MCF 10A (cell line): ENCODE results near the gene USP11. TPM values are rescaled to one million over a fixed set of nuclear protein-coding genes. Genes with fewer than 3 reads are reported as not detected.

Source experiments
- BruUV-seq: library from RNA; stranded (reverse); fragments of 400-500 nt; replicated peaks from 2 replicates; lab custom pipeline; 2021; lab: Mats Ljungman, UMichigan
- CTCF ChIA-PET: fragments of 300-600 bp; sonication (Branson Sonifier 250); formaldehyde crosslinking; extraction: SDS; loops from one replicate; lab custom pipeline; 2021; ENCODE audit warnings: antibody characterized with exemption, inconsistent platforms; lab: Yijun Ruan, JAX
- POLR2A ChIA-PET: fragments of 300-600, 350-650 bp; sonication (Branson Sonifier 250); formaldehyde crosslinking; extraction: SDS; loops from one replicate; lab custom pipeline; 2020; ENCODE audit warnings: antibody characterized with exemption, inconsistent platforms; lab: Yijun Ruan, JAX
- DNase-seq: peaks from one replicate; pipeline ENCODE4 v3.0.0-alpha.2; 2018; ENCODE audit not compliant: unreplicated experiment
- H3K27ac Mint-ChIP-seq: one replicate; pipeline ENCODE4 v1.8.0; 2022; ENCODE audit warnings: mild to moderate bottlenecking, low read depth, mixed read lengths; ENCODE audit not compliant: unreplicated experiment
- H3K27me3 Mint-ChIP-seq: one replicate; pipeline ENCODE4 v1.8.0; 2022; ENCODE audit warnings: mixed read lengths; ENCODE audit not compliant: insufficient read depth, unreplicated experiment
- H3K36me3 Mint-ChIP-seq: one replicate; pipeline ENCODE4 v1.8.0; 2022; ENCODE audit warnings: mild to moderate bottlenecking, moderate library complexity, mixed read lengths; ENCODE audit not compliant: insufficient read depth, unreplicated experiment
- H3K4me1 Mint-ChIP-seq: one replicate; pipeline ENCODE4 v1.8.0; 2022; ENCODE audit warnings: mixed read lengths; ENCODE audit not compliant: insufficient read depth, unreplicated experiment
- H3K4me3 Mint-ChIP-seq: one replicate; pipeline ENCODE4 v1.8.0; 2022; ENCODE audit warnings: mild to moderate bottlenecking, moderate library complexity, mixed read lengths; ENCODE audit not compliant: unreplicated experiment
- H3K9me3 Mint-ChIP-seq: one replicate; pipeline ENCODE4 v1.8.0; 2022; ENCODE audit warnings: mixed read lengths; ENCODE audit not compliant: unreplicated experiment
- intact Hi-C: fragments of 100-400 bp; cut with micrococcal nuclease; formaldehyde crosslinking; loops from 2 replicates; pipeline ENCODE4 v1.14.1; 2022
- total RNA-seq: library from RNA; stranded (reverse); gene quantifications from 2 replicates; pipeline ENCODE4 v1.2.3, GENCODE V29; 2022
- TF ChIP-seq, protein P1 (sequence below): fragments of 200-600 bp; IDR thresholded peaks from one replicate; pipeline ENCODE4 v1.8.0; 2022; ENCODE audit warnings: antibody characterized with exemption, mild to moderate bottlenecking; ENCODE audit not compliant: unreplicated experiment

USP11 gene
- total RNA-seq, 1 experiment from 2014 or later: 20.3 TPM

DNA sequence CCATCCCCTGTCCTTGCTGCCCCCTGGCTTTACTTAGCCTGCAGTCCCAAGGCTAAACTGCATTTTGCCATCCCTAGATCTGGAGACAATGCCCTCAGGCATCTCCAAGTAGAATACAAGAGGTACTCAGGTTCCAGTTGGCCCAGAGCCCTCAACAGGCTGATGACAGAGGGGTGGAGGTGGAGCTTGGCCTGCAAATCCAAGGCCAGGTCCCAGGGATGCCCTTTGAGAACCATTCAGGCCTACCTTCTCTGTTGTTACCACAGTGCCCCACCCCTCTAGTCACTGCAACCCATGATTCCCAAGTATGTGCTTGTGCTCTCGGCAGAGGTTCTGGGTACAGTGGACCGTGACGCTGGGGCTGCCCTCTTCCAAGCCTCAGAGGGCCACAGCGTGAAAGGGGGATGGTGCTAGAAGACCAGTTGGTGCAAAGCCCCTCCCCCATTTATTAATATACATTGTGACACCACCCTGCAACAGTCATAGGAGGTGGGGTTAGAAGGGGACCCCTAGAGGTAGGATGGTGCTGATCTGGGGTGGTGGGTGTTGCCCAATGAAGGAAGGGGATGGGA lies 45.6 kb upstream of the USP11 start:
- BruUV-seq: no TSS peak
- intact Hi-C loops: no loop called here
- TF ChIP-seq, protein P1, sequence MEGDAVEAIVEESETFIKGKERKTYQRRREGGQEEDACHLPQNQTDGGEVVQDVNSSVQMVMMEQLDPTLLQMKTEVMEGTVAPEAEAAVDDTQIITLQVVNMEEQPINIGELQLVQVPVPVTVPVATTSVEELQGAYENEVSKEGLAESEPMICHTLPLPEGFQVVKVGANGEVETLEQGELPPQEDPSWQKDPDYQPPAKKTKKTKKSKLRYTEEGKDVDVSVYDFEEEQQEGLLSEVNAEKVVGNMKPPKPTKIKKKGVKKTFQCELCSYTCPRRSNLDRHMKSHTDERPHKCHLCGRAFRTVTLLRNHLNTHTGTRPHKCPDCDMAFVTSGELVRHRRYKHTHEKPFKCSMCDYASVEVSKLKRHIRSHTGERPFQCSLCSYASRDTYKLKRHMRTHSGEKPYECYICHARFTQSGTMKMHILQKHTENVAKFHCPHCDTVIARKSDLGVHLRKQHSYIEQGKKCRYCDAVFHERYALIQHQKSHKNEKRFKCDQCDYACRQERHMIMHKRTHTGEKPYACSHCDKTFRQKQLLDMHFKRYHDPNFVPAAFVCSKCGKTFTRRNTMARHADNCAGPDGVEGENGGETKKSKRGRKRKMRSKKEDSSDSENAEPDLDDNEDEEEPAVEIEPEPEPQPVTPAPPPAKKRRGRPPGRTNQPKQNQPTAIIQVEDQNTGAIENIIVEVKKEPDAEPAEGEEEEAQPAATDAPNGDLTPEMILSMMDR: no peak
- ChIA-PET CTCF (interaction anchor here (0.6 kb wide), 1 partner anchor 34 kb away, joined by 3 read pairs; no protein-coding TSS in a partner anchor), POLR2A (interaction anchor here (0.7 to 1.1 kb wide), 2 partner anchors 42 to 65 kb away, joined by 3 read pairs; partner anchors contain the start of genes NDUFB11 and RBM10)
- H3K4me3 Mint-ChIP-seq: no peak overlapping the region
- H3K9me3 Mint-ChIP-seq: no peaks in the 10 kb centered on the region
- peaks cover 48% of the 10 kb centered on the region for H3K27me3 Mint-ChIP-seq
- H3K36me3 Mint-ChIP-seq: peaks cover 37% of the 10 kb centered on the region
- H3K4me1 Mint-ChIP-seq: no peaks in the 10 kb centered on the region
- H3K27ac Mint-ChIP-seq: peak overlapping the region; percentile 32
- peak; percentile 45 for DNase-seq

DNA sequence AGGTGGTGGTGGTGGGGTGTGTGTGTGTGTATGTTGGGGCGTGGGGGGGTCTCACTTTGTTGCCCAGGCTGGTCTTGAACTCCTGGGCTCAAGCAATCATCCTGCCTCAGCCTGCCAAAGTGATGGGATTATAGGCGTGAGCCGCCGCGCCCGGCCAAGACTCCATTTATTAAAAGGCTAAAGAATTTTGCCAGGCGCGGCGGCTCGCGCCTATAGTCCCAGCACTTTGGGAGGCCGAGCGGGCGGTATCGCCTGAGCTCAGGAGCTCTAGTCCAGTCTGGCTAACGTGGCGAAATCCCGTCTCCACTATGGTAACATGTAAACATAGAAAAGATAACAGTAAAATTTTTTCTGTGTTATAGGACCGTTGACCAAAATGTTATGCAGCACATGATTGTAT lies 42.9 kb upstream of the USP11 start:
- TF ChIP-seq, protein P1: no peak
- no peak overlapping the region for H3K4me3 Mint-ChIP-seq

DNA sequence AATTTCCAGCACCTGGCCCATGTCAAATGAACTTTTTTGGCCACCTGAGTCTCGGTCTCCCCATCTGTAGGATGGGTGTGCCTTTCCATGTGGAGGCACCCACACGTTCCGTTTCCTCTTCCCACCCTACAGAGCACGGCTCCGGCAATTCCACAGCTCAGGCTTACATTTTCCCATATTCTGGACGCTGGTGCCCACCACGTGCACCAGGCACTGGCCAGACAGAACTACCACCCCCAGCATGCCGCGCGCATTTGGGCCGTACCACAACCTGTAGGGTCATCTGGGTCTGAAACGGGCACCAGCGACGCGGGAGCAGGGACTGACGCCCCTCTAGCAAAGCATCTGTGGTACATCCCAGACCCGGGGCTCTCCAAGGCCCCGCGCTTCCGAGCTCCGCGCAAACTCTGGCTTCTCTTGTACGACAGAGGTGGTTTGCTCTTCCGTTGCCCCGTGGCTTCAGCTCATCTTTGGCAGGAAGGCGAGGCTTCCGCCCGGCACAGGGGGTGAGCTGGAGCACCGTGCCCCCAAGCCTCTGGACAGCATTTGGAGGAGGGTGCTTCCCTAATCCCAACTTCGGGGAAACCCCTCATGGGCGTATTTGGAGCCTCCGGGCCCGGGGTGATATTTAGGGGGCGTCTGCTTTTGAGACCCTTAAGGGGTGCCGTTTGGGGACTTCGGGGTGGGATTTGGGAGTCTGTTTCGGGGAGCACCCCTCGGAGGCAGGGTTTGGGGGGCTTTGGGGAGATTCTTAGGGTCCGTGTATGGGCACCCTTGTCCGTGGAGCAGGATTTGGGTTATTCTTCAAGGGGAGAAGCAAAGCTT lies 42.2 kb upstream of the USP11 start:
- intact Hi-C loops: loop anchor here (5.0 to 10.0 kb wide), 2 partner anchors 292 to 834 kb away; partner anchors contain the start of gene ZNF41
- no TSS peak for BruUV-seq
- Mint-ChIP-seq H3K27me3 (peaks cover 17% of the 10 kb centered on the region), H3K9me3 (no peaks in the 10 kb centered on the region), H3K27ac (peak overlapping the region; percentile 84), H3K4me1 (peaks cover 11% of the 10 kb centered on the region), H3K36me3 (peaks cover 16% of the 10 kb centered on the region), H3K4me3 (peak overlapping the region; percentile 92)
- DNase-seq: peak; percentile 90
- TF ChIP-seq, protein P1: no peak
- CTCF ChIA-PET: interaction anchor here (0.6 to 3.0 kb wide), 8 partner anchors 13 to 400 kb away, joined by 3 to 14 read pairs (median 6); partner anchors contain the start of genes NDUFB11 and RBM10
- POLR2A ChIA-PET: interaction anchor here (0.5 to 2.7 kb wide), 13 partner anchors 9 to 432 kb away, joined by 3 to 25 read pairs (median 4); partner anchors contain the start of genes CDK16, RBM10, SLC9A7 and USP11

More for the DNA sequence above, 42.9 kb upstream of the USP11 start:
- intact Hi-C loops: loop anchor here (5.0 to 10.0 kb wide), 2 partner anchors 292 to 835 kb away; partner anchors contain the start of gene ZNF41
- BruUV-seq: no TSS peak
- Mint-ChIP-seq H3K27me3 (peaks cover 24% of the 10 kb centered on the region), H3K27ac (no peak overlapping the region), H3K36me3 (peaks cover 23% of the 10 kb centered on the region), H3K9me3 (no peaks in the 10 kb centered on the region), H3K4me1 (peaks cover 7% of the 10 kb centered on the region)
- no peak for DNase-seq
- POLR2A ChIA-PET: interaction anchor here (1.4 to 2.7 kb wide), 4 partner anchors 8 to 59 kb away, joined by 3 to 25 read pairs (median 8); partner anchors contain the start of gene CDK16
- CTCF ChIA-PET: interaction anchor here (0.7 kb wide), 1 partner anchor 399 kb away, joined by 3 read pairs; no protein-coding TSS in a partner anchor
